SU-DHL-6 (cell line): ENCODE data around the gene BMPR2.
A peak's percentile ranks its signal among the peaks of the same experiment; 100 is the strongest.

Experiments used
- H2AFZ ChIP-seq: fragments of 200-600 bp; sonication (generic); 2 replicates; pipeline ENCODE4 v1.6.1; 2014; ENCODE audit warnings: low read depth, mild to moderate bottlenecking, moderate library complexity, mixed read lengths, antibody characterized with exemption, low read length; ENCODE audit not compliant: severe bottlenecking
- H3F3A ChIP-seq: fragments of 200-600 bp; shearing (Covaris generic); 2 replicates; pipeline ENCODE4 v1.6.0; 2016; ENCODE audit warnings: antibody characterized with exemption, mild to moderate bottlenecking; ENCODE audit not compliant: insufficient read depth
- H3K27ac ChIP-seq: fragments of 200-600 bp; sonication (generic); 2 replicates; pipeline ENCODE4 v1.5.1; 2016; ENCODE audit warnings: low read depth, mild to moderate bottlenecking, low read length, moderate library complexity, mixed read lengths
- H3K27me3 ChIP-seq: fragments of 200-600 bp; sonication (generic), shearing (Covaris generic); 2 replicates; pipeline ENCODE4 v1.6.0; 2014; ENCODE audit warnings: mild to moderate bottlenecking, low read length
- H3K36me3 ChIP-seq: fragments of 200-600 bp; sonication (generic); 2 replicates; pipeline ENCODE4 v1.6.1; 2014; ENCODE audit warnings: mild to moderate bottlenecking, low read length, mixed read lengths
- H3K4me2 ChIP-seq: fragments of 300-600, 200-600 bp; shearing (Covaris generic), sonication (generic); 2 replicates; pipeline ENCODE4 v1.6.0; 2014; ENCODE audit warnings: low read length, low read depth, mild to moderate bottlenecking; ENCODE audit not compliant: poor library complexity, severe bottlenecking
- H3K4me3 ChIP-seq: fragments of 200-600 bp; sonication (generic); 2 replicates; pipeline ENCODE4 v1.5.1; 2014; ENCODE audit warnings: antibody characterized with exemption, low read length, mild to moderate bottlenecking, mixed read lengths; ENCODE audit not compliant: insufficient read depth, poor library complexity, severe bottlenecking
- H3K79me2 ChIP-seq: fragments of 200-600 bp; sonication (generic); 2 replicates; pipeline ENCODE4 v1.6.1; 2014; ENCODE audit warnings: mild to moderate bottlenecking, low read length, moderate library complexity; ENCODE audit not compliant: insufficient read depth
- H3K9ac ChIP-seq: fragments of 200-600 bp; sonication (generic); 2 replicates; pipeline ENCODE4 v1.7.0; 2014; ENCODE audit warnings: mild to moderate bottlenecking, low read length
- H3K9me2 ChIP-seq: fragments of 200-600 bp; sonication (generic); replicated peaks from 2 replicates; pipeline ENCODE4 v1.6.1; 2014; ENCODE audit warnings: low read length; ENCODE audit not compliant: insufficient read depth
- H3K9me3 ChIP-seq: fragments of 200-600 bp; sonication (generic); 2 replicates; pipeline ENCODE4 v1.6.1; 2014; ENCODE audit warnings: low read length, mixed read lengths; ENCODE audit not compliant: insufficient read depth
- H4K20me1 ChIP-seq: fragments of 200-600 bp; sonication (generic); 2 replicates; pipeline ENCODE4 v1.6.1; 2014; ENCODE audit warnings: low read depth, mild to moderate bottlenecking, antibody characterized with exemption, low read length, moderate library complexity, mixed read lengths
- CTCF ChIP-seq: fragments of 200-600 bp; sonication (generic); IDR thresholded peaks from one replicate; pipeline ENCODE4 v1.5.1; 2017; ENCODE audit warnings: antibody characterized with exemption, mild to moderate bottlenecking, low read length, moderate library complexity; ENCODE audit not compliant: insufficient read depth, poor library complexity, severe bottlenecking
- EZH2phosphoT487 ChIP-seq: fragments of 200-600 bp; sonication (generic), shearing (Covaris generic); conservative IDR thresholded peaks from 2 replicates; pipeline ENCODE4 v1.6.1; 2018; ENCODE audit warnings: mild to moderate bottlenecking, antibody characterized with exemption, low read length, moderate library complexity, mixed read lengths

BMPR2 gene

GRCh38 chr2:202375609-202376408, at the start of gene BMPR2:
Gene BMPR2, plus strand, starts transcription at chr2:202376327. Its CDS starts 1,148 bp downstream, at chr2:202377475.
- Histone ChIP-seq H3K27me3 (no peaks in the 10 kb centered on the region), H3K4me3 (peak within 1 kb of the TSS; percentile 64), H4K20me1 (no peaks in the 10 kb centered on the region), H3K9me2 (no peaks in the 10 kb centered on the region), H3K36me3 (no peaks in the 10 kb centered on the region), H3F3A (peaks cover 20% of the 10 kb centered on the region; the same call in 1 of the 2 replicates), H3K4me2 (peak within 1 kb of the TSS; percentile 90), H3K27ac (no peak within 1 kb of the TSS), H3K9ac (peak within 1 kb of the TSS; percentile 67), H2AFZ (peak within 1 kb of the TSS; percentile 93), H3K9me3 (no peaks in the 10 kb centered on the region), H3K79me2 (no peaks in the 10 kb centered on the region)
- TF ChIP-seq CTCF, result no peak
- TF ChIP-seq EZH2phosphoT487, result no peak

DNA sequence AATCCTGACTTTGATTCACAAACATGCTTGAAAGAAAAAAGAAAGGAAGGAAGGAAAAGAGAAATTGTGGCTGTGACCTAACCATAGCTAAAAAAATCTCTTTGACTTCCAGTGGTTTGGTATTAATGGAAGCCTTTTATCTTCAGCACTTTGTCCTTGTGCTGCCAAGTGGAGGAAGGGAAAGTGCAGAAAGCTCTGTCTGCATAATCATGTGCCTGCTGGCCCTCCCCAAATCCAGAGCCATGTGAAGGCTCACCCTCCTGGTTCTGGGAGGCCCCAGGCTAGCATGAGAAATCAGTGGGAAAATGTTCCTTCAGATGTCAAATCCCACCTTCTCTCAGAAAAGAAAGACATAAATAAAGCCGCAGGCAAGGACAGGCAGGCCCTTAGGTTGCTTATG, 48.3 kb upstream of the BMPR2 start:
- Histone ChIP-seq H3K4me2 (no peak overlapping the region), H3K79me2 (no peaks in the 10 kb centered on the region), H3K4me3 (no peak overlapping the region), H3K27me3 (no peaks in the 10 kb centered on the region), H4K20me1 (no peaks in the 10 kb centered on the region), H3F3A (no peaks in the 10 kb centered on the region), H3K36me3 (0 out of 2 replicates have a peak, but pooled peaks cover 6% of the 10 kb centered on the region), H2AFZ (no peak overlapping the region), H3K9me2 (no peaks in the 10 kb centered on the region), H3K9me3 (no peaks in the 10 kb centered on the region), H3K27ac (no peak overlapping the region), H3K9ac (no peak overlapping the region)
- TF ChIP-seq EZH2phosphoT487, result no peak
- no peak for TF ChIP-seq CTCF

GRCh38 chr2:202335791-202336467, 40.2 kb upstream of the BMPR2 start:
- Histone ChIP-seq H3K79me2 (no peaks in the 10 kb centered on the region), H3F3A (no peaks in the 10 kb centered on the region), H3K36me3 (no peaks in the 10 kb centered on the region), H3K9me3 (no peaks in the 10 kb centered on the region), H2AFZ (no peak overlapping the region), H3K27ac (no peak overlapping the region), H3K9me2 (no peaks in the 10 kb centered on the region), H3K4me2 (no peak overlapping the region), H3K27me3 (no peaks in the 10 kb centered on the region), H4K20me1 (no peaks in the 10 kb centered on the region), H3K4me3 (no peak overlapping the region), H3K9ac (no peak overlapping the region)
- TF ChIP-seq CTCF, result no peak
- no peak for TF ChIP-seq EZH2phosphoT487
